Measurements from ENCODE around the gene PLSCR1. TPM values are rescaled to one million over a fixed set of nuclear protein-coding genes. Genes with fewer than 3 reads are reported as not detected.

The PLSCR1 gene
- 10 to 100 TPM; 23.3 to 28.8 TPM for total RNA-seq

GRCh38 chr3:146544002-146544928 is at the start of gene PLSCR1:
Gene PLSCR1 (minus strand): TSS chr3:146544607. CDS start chr3:146536552, 8,055 bp downstream.
- ChIA-PET CTCF (interaction anchor here (0.8 kb wide), 1 partner anchor 10 kb away, joined by 3 read pairs; no protein-coding TSS in a partner anchor), POLR2A (interaction anchor here (0.7 to 1.0 kb wide), 2 partner anchors 39 to 83 kb away, joined by 3 read pairs; no protein-coding TSS in a partner anchor)

GRCh38 chr3:146593776-146594175 is 49.4 kb upstream of the PLSCR1 start:
- ChIA-PET CTCF (no interaction called here), POLR2A (no interaction called here)

- CTCF ChIA-PET = no interaction called here
- POLR2A ChIA-PET = no interaction called here
Measured at GRCh38 chr3:146590521-146590920, 46.1 kb upstream of the PLSCR1 start.

GRCh38 chr3:146589899-146590508 is 45.6 kb upstream of the PLSCR1 start:
- ChIA-PET CTCF (no interaction called here), POLR2A (no interaction called here)

GRCh38 chr3:146585156-146585555 is 40.7 kb upstream of the PLSCR1 start:
- POLR2A ChIA-PET = no interaction called here
- CTCF ChIA-PET = no interaction called here

- ChIA-PET CTCF (no interaction called here), POLR2A (no interaction called here)
Measured at GRCh38 chr3:146581951-146582467, 37.6 kb upstream of the PLSCR1 start.

GRCh38 chr3:146581080-146581601 is 36.7 kb upstream of the PLSCR1 start:
- POLR2A ChIA-PET = no interaction called here
- CTCF ChIA-PET = no interaction called here

GRCh38 chr3:146577662-146578061 is 33.3 kb upstream of the PLSCR1 start:
- ChIA-PET CTCF (interaction anchor here (0.6 kb wide), 1 partner anchor 365 kb away, joined by 3 read pairs; no protein-coding TSS in a partner anchor), POLR2A (no interaction called here)

- CTCF ChIA-PET = no interaction called here
- POLR2A ChIA-PET = no interaction called here
Measured at GRCh38 chr3:146575636-146576035, 31.2 kb upstream of the PLSCR1 start.

GRCh38 chr3:146574173-146574572 is 29.8 kb upstream of the PLSCR1 start:
- ChIA-PET POLR2A (no interaction called here), CTCF (no interaction called here)

- ChIA-PET CTCF (interaction anchor here (0.6 kb wide), 1 partner anchor 175 kb away, joined by 3 read pairs; no protein-coding TSS in a partner anchor), POLR2A (no interaction called here)
Measured at GRCh38 chr3:146569314-146569713, 24.9 kb upstream of the PLSCR1 start.

GRCh38 chr3:146566138-146566537 is 21.7 kb upstream of the PLSCR1 start:
- POLR2A ChIA-PET = no interaction called here
- CTCF ChIA-PET = no interaction called here

GRCh38 chr3:146561879-146562278 is 17.5 kb upstream of the PLSCR1 start:
- POLR2A ChIA-PET = no interaction called here
- CTCF ChIA-PET = no interaction called here

- ChIA-PET CTCF (no interaction called here), POLR2A (no interaction called here)
Measured at GRCh38 chr3:146561463-146561862, 17.1 kb upstream of the PLSCR1 start.

GRCh38 chr3:146560678-146561077 is 16.3 kb upstream of the PLSCR1 start:
- ChIA-PET POLR2A (no interaction called here), CTCF (no interaction called here)

- CTCF ChIA-PET = no interaction called here
- POLR2A ChIA-PET = no interaction called here
Measured at GRCh38 chr3:146559388-146559787, 15.0 kb upstream of the PLSCR1 start.

GRCh38 chr3:146558781-146559180 is 14.4 kb upstream of the PLSCR1 start:
- ChIA-PET POLR2A (no interaction called here), CTCF (no interaction called here)

GRCh38 chr3:146557745-146558144 is 13.3 kb upstream of the PLSCR1 start:
- CTCF ChIA-PET = no interaction called here
- POLR2A ChIA-PET = no interaction called here

- ChIA-PET CTCF (no interaction called here), POLR2A (no interaction called here)
Measured at GRCh38 chr3:146555311-146555710, 10.9 kb upstream of the PLSCR1 start.

GRCh38 chr3:146554151-146554760 is 9.8 kb upstream of the PLSCR1 start:
- POLR2A ChIA-PET = no interaction called here
- CTCF ChIA-PET = interaction anchor here (1.3 kb wide), 1 partner anchor 11 kb away, joined by 3 read pairs; no protein-coding TSS in a partner anchor
